ENCODE results near the gene CFAP221. TPM values are rescaled to one million over a fixed set of nuclear protein-coding genes. Genes with fewer than 3 reads are reported as not detected.

Gene CFAP221
- total RNA-seq, 2 experiments from 2014 or later = not detected

DNA sequence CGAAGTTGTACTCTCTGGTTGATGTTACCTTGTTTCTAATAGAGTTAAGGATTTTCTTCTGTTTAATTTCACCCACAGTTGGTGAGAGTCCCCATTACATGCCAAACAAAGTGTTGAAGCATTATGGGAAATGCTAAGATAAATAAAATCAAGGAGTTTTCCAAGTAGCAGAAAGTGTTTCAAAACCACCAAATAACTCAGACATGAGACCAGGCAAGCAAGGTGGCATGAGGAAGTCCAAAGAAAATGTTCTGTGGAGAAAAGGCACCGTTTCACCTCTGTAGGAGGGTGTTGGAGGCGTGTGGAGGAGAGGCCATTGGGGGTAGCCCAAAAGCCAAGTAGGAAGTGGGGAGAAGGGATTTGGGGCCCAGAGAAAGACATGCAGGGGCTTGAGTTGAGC, 8.7 kb downstream of the CFAP221 start:
- no peaks in the 10 kb centered on the region for H3K36me3 ChIP-seq (ENCODE audit: insufficient read depth, low read length)
- no TSS peak for BruUV-seq (replicated peaks)
- no peaks in the 10 kb centered on the region for H3K79me2 ChIP-seq (ENCODE audit: insufficient read depth, low read depth, low read length)
- TF ChIP-seq, protein P1, sequence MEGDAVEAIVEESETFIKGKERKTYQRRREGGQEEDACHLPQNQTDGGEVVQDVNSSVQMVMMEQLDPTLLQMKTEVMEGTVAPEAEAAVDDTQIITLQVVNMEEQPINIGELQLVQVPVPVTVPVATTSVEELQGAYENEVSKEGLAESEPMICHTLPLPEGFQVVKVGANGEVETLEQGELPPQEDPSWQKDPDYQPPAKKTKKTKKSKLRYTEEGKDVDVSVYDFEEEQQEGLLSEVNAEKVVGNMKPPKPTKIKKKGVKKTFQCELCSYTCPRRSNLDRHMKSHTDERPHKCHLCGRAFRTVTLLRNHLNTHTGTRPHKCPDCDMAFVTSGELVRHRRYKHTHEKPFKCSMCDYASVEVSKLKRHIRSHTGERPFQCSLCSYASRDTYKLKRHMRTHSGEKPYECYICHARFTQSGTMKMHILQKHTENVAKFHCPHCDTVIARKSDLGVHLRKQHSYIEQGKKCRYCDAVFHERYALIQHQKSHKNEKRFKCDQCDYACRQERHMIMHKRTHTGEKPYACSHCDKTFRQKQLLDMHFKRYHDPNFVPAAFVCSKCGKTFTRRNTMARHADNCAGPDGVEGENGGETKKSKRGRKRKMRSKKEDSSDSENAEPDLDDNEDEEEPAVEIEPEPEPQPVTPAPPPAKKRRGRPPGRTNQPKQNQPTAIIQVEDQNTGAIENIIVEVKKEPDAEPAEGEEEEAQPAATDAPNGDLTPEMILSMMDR (conservative IDR thresholded peaks at IDR 0.05; ENCODE audit: low read length) = no peak
- TF ChIP-seq EZH2phosphoT487 (IDR thresholded peaks at IDR 0.05; ENCODE audit: borderline replicate concordance, low read depth, low read length) = no peak
- H3K9me2 ChIP-seq (ENCODE audit: insufficient read depth, low read length) = no peaks in the 10 kb centered on the region
- no peak overlapping the region for H3K27ac ChIP-seq (ENCODE audit: low read depth, low read length, poor library complexity, severe bottlenecking)
- H4K20me1 ChIP-seq (ENCODE audit: insufficient read depth, low read length) = no peaks in the 10 kb centered on the region
- no peak overlapping the region for H3K4me3 ChIP-seq (ENCODE audit: low read depth, low read length, poor library complexity, severe bottlenecking)
- DNase-seq (ENCODE audit: low spot score) = no peak
- H3K9me3 ChIP-seq (ENCODE audit: low read length) = no peaks in the 10 kb centered on the region
- ChIA-PET POLR2A (no interaction called here), CTCF (ENCODE audit: unreplicated experiment) (no interaction called here)
- H3K4me1 ChIP-seq (ENCODE audit: insufficient read depth, low read length, poor library complexity, severe bottlenecking) = no peaks in the 10 kb centered on the region
- no peak overlapping the region for H2AFZ ChIP-seq (ENCODE audit: low read length)
- intact Hi-C loops (cut with micrococcal nuclease; ENCODE audit: unreplicated experiment) = no loop called here
- no peak overlapping the region for H3K4me2 ChIP-seq (ENCODE audit: low read length)

- Histone ChIP-seq H3K27ac (ENCODE audit: low read depth, low read length, poor library complexity, severe bottlenecking) (no peak overlapping the region), H3K4me1 (ENCODE audit: insufficient read depth, low read length, poor library complexity, severe bottlenecking) (no peaks in the 10 kb centered on the region), H3K79me2 (ENCODE audit: insufficient read depth, low read depth, low read length) (no peaks in the 10 kb centered on the region), H3K4me2 (ENCODE audit: low read length) (no peak overlapping the region), H3K9me3 (ENCODE audit: low read length) (no peaks in the 10 kb centered on the region), H2AFZ (ENCODE audit: low read length) (no peak overlapping the region), H3K9me2 (ENCODE audit: insufficient read depth, low read length) (no peaks in the 10 kb centered on the region), H4K20me1 (ENCODE audit: insufficient read depth, low read length) (no peaks in the 10 kb centered on the region), H3K4me3 (ENCODE audit: low read depth, low read length, poor library complexity, severe bottlenecking) (no peak overlapping the region), H3K36me3 (ENCODE audit: insufficient read depth, low read length) (no peaks in the 10 kb centered on the region)
- BruUV-seq (replicated peaks) = no TSS peak
- intact Hi-C loops (cut with micrococcal nuclease; ENCODE audit: unreplicated experiment) = no loop called here
- no peak for DNase-seq (ENCODE audit: low spot score)
- ChIA-PET POLR2A (no interaction called here), CTCF (ENCODE audit: unreplicated experiment) (no interaction called here)
- no peak for TF ChIP-seq EZH2phosphoT487 (IDR thresholded peaks at IDR 0.05; ENCODE audit: borderline replicate concordance, low read depth, low read length)
- TF ChIP-seq, protein P1 (conservative IDR thresholded peaks at IDR 0.05; ENCODE audit: low read length) = no peak
These were observed 9.6 kb downstream of the CFAP221 start for GRCh38 chr2:119553687-119554344.

DNA sequence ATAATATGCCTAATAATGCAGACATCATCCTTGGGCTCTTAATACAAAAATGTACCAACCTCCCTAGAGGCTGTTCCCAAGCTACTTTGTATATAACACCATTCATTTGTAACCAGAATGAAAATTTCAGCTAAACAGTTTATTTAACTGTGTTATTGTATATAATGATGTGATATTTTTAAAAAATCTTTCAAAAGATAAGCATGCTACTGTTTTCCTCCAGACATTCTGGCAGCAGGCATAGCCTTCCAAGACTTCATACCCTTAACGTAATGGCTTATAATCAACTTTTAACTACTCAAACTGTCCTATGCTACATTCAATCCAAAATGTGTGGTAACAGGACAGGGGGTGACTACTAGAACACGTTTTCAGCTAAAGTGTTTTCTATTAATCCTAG, 21.2 kb downstream of the CFAP221 start:
- ChIA-PET POLR2A (interaction anchor here (1.4 kb wide), 1 partner anchor 10 kb away, joined by 5 read pairs; no protein-coding TSS in a partner anchor), CTCF (ENCODE audit: unreplicated experiment) (no interaction called here)
- no peak for DNase-seq (ENCODE audit: low spot score)
- Histone ChIP-seq H3K27ac (ENCODE audit: low read depth, low read length, poor library complexity, severe bottlenecking) (no peak overlapping the region), H3K4me2 (ENCODE audit: low read length) (no peak overlapping the region), H3K9me2 (ENCODE audit: insufficient read depth, low read length) (no peaks in the 10 kb centered on the region), H3K36me3 (ENCODE audit: insufficient read depth, low read length) (no peaks in the 10 kb centered on the region), H3K4me3 (ENCODE audit: low read depth, low read length, poor library complexity, severe bottlenecking) (no peak overlapping the region), H2AFZ (ENCODE audit: low read length) (no peak overlapping the region), H3K9me3 (ENCODE audit: low read length) (no peaks in the 10 kb centered on the region), H3K79me2 (ENCODE audit: insufficient read depth, low read depth, low read length) (no peaks in the 10 kb centered on the region), H3K4me1 (ENCODE audit: insufficient read depth, low read length, poor library complexity, severe bottlenecking) (no peaks in the 10 kb centered on the region), H4K20me1 (ENCODE audit: insufficient read depth, low read length) (no peaks in the 10 kb centered on the region)
- TF ChIP-seq, protein P1 (conservative IDR thresholded peaks at IDR 0.05; ENCODE audit: low read length) = no peak
- no peak for TF ChIP-seq EZH2phosphoT487 (IDR thresholded peaks at IDR 0.05; ENCODE audit: borderline replicate concordance, low read depth, low read length)
- no TSS peak for BruUV-seq (replicated peaks)
- intact Hi-C loops (cut with micrococcal nuclease; ENCODE audit: unreplicated experiment) = no loop called here
